ENCODE results near the gene CDX1. TPM values are rescaled to one million over a fixed set of nuclear protein-coding genes. Genes with fewer than 3 reads are reported as not detected.
A peak's percentile ranks its signal among the peaks of the same experiment; 100 is the strongest.

The CDX1 gene
- total RNA-seq, 1 donor from 2014 or later: not detected

GRCh38 chr5:150179019-150179620 is 12.5 kb downstream of the CDX1 start:
- Histone ChIP-seq H3K4me3 (no peak overlapping the region), H3K4me1 (peaks cover 26% of the 10 kb centered on the region), H3K36me3 (no peaks in the 10 kb centered on the region), H3K9me3 (replicated peaks) (no peaks in the 10 kb centered on the region), H3K27ac (replicated peaks) (peak overlapping the region; percentile 91), H3K27me3 (ENCODE audit: low read depth) (no peaks in the 10 kb centered on the region)
- no peak for TF ChIP-seq CTCF (IDR thresholded peaks at IDR 0.05; ENCODE audit: borderline replicate concordance)
- intact Hi-C loops (cut with micrococcal nuclease): no loop called here
- DNase-seq: no peak

- Histone ChIP-seq H3K27me3 (ENCODE audit: low read depth) (no peaks in the 10 kb centered on the region), H3K36me3 (no peaks in the 10 kb centered on the region), H3K4me3 (no peak overlapping the region), H3K4me1 (peaks cover 26% of the 10 kb centered on the region), H3K27ac (replicated peaks) (peak overlapping the region; percentile 91), H3K9me3 (replicated peaks) (no peaks in the 10 kb centered on the region)
- intact Hi-C loops (cut with micrococcal nuclease): no loop called here
- no peak for TF ChIP-seq CTCF (IDR thresholded peaks at IDR 0.05; ENCODE audit: borderline replicate concordance)
- peak; percentile 79 for DNase-seq
Measured at GRCh38 chr5:150180241-150181026, 13.9 kb downstream of the CDX1 start.

DNA sequence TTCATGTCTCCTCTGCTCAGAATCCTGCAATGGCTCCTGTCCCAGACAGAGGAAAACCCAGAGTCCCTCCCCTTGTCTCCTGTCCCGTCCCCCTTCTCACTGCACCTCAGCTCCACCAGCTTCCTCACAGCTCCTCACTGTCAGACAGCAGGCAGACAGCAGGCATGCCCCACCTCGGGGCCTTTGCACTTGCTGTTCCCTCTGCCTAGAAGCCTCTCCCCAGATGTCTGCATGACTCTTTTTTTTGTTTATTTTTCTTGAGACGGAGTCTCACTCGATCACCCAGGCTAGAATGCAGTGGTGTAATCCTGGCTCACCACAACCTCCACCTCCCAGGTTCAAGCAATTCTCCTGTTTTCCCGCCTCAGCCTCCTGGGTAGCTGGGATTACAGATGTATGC is 14.4 kb downstream of the CDX1 start:
- H3K4me3 ChIP-seq: no peak overlapping the region
- H3K4me1 ChIP-seq: peaks cover 26% of the 10 kb centered on the region
- intact Hi-C loops (cut with micrococcal nuclease): no loop called here
- DNase-seq: no peak
- H3K27me3 ChIP-seq (ENCODE audit: low read depth): no peaks in the 10 kb centered on the region
- no peaks in the 10 kb centered on the region for H3K9me3 ChIP-seq (replicated peaks)
- TF ChIP-seq CTCF (IDR thresholded peaks at IDR 0.05; ENCODE audit: borderline replicate concordance): no peak
- peak overlapping the region; percentile 91 for H3K27ac ChIP-seq (replicated peaks)
- H3K36me3 ChIP-seq: no peaks in the 10 kb centered on the region

GRCh38 chr5:150181766-150182545 is 15.4 kb downstream of the CDX1 start:
- Histone ChIP-seq H3K27me3 (ENCODE audit: low read depth) (no peaks in the 10 kb centered on the region), H3K36me3 (no peaks in the 10 kb centered on the region), H3K4me1 (peaks cover 26% of the 10 kb centered on the region), H3K9me3 (replicated peaks) (no peaks in the 10 kb centered on the region), H3K4me3 (no peak overlapping the region), H3K27ac (replicated peaks) (peak overlapping the region; percentile 91)
- TF ChIP-seq CTCF (IDR thresholded peaks at IDR 0.05; ENCODE audit: borderline replicate concordance): no peak
- DNase-seq: no peak
- intact Hi-C loops (cut with micrococcal nuclease): no loop called here

- H3K4me1 ChIP-seq: peaks cover 26% of the 10 kb centered on the region
- H3K36me3 ChIP-seq: no peaks in the 10 kb centered on the region
- no peak overlapping the region for H3K4me3 ChIP-seq
- no peak for DNase-seq
- no peak overlapping the region for H3K27ac ChIP-seq (replicated peaks)
- no peak for TF ChIP-seq CTCF (IDR thresholded peaks at IDR 0.05; ENCODE audit: borderline replicate concordance)
- peaks cover 1% of the 10 kb centered on the region for H3K27me3 ChIP-seq (ENCODE audit: low read depth)
- no peaks in the 10 kb centered on the region for H3K9me3 ChIP-seq (replicated peaks)
- intact Hi-C loops (cut with micrococcal nuclease): no loop called here
Measured at GRCh38 chr5:150182774-150183173, 16.2 kb downstream of the CDX1 start.
